Thyroid gland (tissue), 4 donors: ENCODE data around the gene RGS14.

Experiments used
- POLR2A ChIP-seq, 2 donors: fragments of 450-650 bp; IDR thresholded peaks; one replicate each; pipeline ENCODE4 v1.6.1; 2017; ENCODE audit warnings: antibody characterized with exemption in 2 of 2, mild to moderate bottlenecking in 2 of 2, moderate library complexity in 1 of 2
- TF ChIP-seq, protein P1 (sequence below), 6 experiments: fragments of 200-600 bp in 3 of 6; fragments of 450-650 bp in 3 of 6; sonication (generic) in 3 of 6; IDR thresholded peaks; one replicate each; pipeline ENCODE4 v1.5.1; 2016 to 2019; ENCODE audit warnings: antibody characterized with exemption in 6 of 6, mild to moderate bottlenecking in 2 of 6, inconsistent platforms in 1 of 6, moderate library complexity in 1 of 6

DNA sequence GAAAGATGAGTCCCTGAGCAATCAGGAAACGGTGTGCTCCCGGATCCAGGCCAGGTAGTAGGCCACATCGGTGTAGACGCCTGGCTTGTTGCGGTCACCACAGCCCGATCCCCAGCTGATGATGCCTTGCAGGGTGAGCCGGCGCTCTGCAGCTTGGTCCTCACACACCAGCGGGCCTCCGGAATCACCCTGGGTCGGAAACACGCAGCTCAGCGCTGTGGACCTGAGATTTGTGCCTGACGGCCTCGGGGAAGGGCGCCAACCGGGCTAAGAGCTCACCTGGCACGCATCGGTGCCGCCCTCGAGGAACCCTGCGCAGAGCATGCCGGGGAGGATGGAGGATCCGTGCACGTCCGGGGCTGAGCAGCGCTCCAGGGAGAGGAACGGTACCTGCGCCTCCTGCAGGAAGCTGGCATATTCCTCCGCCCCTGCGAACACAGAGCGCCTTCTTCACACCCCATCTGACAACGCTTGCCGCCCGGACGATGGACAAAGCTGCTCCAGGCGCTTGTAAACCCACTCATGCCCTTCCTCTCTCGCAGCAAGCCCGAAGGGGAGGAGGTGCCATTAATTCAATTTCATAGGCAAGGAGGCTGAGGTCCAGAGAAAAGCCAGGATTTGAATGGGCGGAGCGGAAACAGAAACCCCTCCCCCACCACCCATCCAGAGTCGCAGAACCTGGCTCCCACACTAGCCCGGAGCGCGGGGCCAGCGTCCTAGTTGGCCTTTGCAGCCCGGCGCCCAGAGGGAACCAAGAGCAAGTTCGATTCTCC, 44.7 kb downstream of the RGS14 start:
- TF ChIP-seq, protein P1, sequence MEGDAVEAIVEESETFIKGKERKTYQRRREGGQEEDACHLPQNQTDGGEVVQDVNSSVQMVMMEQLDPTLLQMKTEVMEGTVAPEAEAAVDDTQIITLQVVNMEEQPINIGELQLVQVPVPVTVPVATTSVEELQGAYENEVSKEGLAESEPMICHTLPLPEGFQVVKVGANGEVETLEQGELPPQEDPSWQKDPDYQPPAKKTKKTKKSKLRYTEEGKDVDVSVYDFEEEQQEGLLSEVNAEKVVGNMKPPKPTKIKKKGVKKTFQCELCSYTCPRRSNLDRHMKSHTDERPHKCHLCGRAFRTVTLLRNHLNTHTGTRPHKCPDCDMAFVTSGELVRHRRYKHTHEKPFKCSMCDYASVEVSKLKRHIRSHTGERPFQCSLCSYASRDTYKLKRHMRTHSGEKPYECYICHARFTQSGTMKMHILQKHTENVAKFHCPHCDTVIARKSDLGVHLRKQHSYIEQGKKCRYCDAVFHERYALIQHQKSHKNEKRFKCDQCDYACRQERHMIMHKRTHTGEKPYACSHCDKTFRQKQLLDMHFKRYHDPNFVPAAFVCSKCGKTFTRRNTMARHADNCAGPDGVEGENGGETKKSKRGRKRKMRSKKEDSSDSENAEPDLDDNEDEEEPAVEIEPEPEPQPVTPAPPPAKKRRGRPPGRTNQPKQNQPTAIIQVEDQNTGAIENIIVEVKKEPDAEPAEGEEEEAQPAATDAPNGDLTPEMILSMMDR (IDR thresholded peaks at IDR 0.05) = peak in 4 of 6 experiments; percentile 47 to 53 (median 50)
- TF ChIP-seq POLR2A (IDR thresholded peaks at IDR 0.05) = no peak
